RCC 7860 (cell line): ENCODE measurements around the gene DYNC2H1.

ENCODE experiments used
- DNase-seq: peaks from one replicate; pipeline ENCODE4 v3.0.0-alpha.2; 2015; ENCODE audit warnings: low spot score
- FAIRE-seq: peaks from 2 replicates; lab custom pipeline; 2012; peaks lifted over from hg19 to GRCh38; lab: Jason Lieb, UNC

The DYNC2H1 gene

DNA sequence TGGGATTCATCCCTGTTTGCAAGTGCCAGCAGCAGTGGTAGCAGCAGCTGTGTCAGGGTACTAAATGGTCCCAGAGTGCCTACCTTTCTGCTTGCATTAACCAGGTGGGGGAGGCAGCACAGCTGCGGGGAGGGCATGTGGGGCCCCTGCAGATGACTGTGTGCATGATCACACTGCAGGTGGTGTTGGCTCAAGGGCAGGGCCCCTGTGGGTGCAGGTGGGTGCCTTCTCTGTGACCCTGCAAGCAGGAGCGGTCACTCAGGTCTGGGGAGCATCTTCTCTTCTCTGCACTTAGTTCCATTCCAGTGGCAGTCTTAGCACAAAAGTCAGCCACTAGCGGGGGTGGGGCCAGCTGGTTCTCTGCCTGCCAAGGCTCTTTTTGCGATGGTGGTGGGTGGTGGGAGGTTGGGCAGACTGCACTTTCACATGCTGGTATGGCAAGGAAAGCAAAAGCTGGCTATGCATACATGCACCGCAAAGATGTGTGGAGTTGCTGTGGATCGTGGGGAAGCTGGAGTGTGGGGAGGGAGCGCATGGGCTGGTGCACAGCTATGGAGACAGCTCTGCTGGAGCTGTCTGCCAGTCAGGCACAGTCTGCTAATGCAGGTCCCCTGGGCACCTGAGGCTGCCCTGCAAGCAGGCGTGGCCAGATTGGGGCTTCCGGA lies 157.1 kb downstream of the DYNC2H1 start:
- DNase-seq = no peak
- no peak for FAIRE-seq

DNA sequence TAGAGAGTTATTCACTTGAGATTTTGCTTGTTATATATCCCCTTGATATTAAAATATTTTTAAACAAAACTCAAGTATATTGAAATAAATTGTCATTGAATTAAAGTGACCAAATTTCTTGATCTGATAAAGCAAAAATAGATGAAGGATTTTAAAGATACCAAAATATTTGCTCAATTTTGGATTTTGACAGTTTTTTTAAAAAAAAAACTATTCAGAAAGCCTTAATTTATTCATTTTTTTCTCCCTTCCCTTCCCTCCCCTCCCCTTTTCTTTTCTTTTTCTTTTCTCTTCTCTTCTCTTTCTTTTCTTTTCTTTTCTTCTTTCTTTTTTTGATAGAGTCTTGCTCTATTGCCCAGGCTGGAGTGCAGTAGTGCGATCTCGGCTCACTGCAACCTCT lies 163.7 kb downstream of the DYNC2H1 start:
- DNase-seq = no peak
- no peak for FAIRE-seq

DNA sequence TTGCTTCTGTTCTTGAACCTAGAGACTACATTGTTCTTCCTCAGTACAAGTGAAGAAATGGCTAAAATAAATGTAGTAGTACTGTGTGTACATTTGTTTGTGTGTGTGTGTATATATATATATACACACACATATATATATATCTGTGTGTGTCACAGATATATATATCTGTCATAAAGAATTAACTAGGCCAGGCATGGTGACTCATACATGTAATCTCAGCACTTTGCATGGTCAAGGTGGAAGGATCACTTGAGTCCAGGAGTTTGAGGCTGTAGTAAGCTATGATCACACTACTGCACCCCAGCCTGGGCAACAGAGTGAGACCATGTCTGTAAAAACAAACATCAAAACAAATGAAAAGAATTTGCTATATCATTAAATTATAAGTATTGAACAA lies 164.8 kb downstream of the DYNC2H1 start:
- DNase-seq (no peak), FAIRE-seq (no peak)

DNA sequence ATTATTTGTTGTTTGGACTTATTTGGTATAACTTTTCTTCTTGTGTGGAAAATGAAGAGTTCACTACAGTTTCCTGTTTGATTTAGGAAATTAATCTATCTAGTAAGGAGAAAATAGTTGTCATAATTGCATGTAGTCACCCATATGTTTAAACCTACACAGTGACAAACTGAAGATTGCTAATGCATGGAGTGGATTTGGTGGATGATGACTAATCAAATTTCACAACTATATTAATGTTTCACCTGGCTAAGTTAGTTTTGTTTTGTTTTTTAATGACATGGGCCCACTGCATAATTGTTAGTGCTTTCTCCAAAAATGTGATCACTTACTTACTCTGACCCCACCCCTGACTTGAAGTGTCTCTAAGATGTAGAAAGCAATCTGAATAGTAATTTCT lies 170.6 kb downstream of the DYNC2H1 start:
- FAIRE-seq (peak; percentile 2), DNase-seq (no peak)

DNA sequence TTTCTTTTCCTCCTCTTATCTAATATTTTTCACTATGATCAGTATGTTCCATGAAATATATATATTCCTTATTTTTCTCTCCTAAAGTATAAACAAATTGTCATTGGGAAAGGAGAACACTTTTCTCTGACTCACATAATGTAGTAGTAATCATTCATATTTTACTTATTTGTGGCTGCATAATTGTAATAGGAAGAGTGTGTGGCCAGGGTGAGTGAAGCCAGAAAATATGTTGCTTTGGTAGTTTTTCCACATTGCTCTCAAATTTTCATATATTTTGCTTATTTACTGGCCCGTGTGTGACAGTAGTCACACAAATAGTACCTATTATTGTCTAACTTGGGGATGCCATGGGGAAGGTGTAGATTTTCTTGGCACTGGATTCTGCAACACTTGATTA lies 172.1 kb downstream of the DYNC2H1 start:
- DNase-seq = no peak
- FAIRE-seq = no peak

DNA sequence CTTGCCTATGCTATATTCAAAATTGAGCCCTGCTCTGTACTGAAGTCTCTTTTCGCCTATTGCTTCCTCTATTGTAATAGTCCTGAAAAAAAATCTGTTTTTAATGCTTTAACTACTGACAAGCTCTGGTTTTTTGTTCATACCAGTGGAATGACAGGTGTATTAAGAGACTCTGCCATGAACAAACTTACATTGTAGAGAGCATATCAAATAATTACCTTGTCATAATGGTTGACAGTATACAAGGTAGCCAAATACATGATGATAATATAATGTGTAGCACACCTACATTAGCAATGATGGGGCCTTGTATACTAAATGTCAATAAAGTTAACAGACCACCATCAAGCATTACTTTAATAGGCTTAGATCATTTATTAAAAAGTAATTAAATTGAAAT lies 175.0 kb downstream of the DYNC2H1 start:
- FAIRE-seq = no peak
- DNase-seq = no peak

DNA sequence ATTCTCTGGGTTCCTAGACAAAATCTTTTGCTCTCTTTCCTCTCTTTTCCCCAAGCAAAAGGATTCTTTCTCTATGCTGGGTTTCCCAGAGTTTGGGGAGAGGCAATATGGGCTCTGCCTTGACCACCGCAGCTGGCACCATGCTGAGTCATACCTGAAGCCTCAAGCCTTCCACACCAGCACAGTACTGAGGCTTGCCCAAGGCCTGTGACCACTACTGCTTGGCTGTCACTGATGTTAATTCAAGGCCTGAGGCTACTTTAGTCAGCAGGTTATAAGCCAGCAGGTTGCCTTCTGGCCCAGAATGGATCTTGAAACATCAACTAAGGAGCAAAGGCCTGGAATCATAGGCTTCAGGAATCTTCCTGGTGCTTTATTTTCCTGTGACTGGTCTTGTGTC lies 185.3 kb downstream of the DYNC2H1 start:
- FAIRE-seq = no peak

DNA sequence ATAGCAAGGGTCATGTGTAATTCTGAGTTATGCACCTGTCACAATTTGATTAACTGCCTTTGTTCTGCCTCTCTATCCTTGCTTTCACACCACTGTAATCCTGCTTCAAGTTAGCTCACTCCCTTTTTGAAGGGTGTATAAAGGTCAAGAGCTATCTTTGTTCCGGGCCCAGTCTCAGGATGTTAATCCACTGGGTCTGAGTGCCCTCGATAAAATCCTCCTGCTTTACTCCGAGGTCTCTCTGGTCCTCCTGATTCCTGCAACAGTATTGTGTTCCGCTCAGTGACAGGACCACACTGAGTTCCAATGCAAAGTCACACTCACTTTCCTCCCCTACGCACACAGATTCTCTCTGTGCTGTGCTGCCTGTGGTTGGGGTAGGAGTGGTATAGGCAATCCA lies 186.5 kb downstream of the DYNC2H1 start:
- DNase-seq (no peak), FAIRE-seq (no peak)

More for the DNA sequence above, 185.3 kb downstream of the DYNC2H1 start:
- no peak for DNase-seq

DNA sequence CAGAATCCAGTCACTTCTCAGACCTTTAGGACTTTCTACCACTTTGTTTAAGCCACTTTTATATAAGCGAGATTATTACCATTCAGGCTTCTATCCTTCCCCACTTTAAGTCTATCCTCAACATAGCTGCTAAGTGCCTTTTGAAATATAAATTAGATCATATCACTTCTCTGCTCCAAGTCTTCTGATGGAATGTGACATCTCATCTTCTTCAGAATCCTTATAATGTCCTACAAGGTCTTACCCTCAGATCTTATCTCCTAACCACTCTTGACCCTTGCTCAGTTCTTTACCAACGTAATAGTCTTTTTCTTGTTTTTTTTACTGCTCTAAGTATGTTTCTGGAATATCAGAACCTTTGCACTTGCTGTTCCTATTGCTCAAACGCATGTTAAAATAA lies 188.7 kb downstream of the DYNC2H1 start:
- no peak for DNase-seq
- FAIRE-seq = no peak

DNA sequence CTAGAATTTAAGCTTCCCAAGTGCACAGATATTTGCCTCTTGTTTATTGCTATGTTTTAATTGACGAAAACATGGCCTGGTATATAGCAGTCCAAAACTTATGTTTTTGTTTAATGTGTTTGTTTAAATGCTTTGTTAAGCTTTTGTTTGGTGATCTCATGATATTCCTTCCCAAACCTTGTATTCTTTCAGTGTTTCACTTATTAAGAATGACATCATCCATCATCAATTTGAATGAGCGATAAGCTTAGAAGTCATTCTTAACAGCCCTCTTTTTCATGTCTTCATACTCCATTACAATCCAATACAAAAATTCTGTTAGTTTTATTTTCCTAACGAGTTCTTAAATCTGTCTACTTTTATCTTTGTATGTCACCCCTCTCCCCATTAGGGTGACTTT lies 206.0 kb downstream of the DYNC2H1 start:
- no peak for FAIRE-seq
- DNase-seq = no peak

DNA sequence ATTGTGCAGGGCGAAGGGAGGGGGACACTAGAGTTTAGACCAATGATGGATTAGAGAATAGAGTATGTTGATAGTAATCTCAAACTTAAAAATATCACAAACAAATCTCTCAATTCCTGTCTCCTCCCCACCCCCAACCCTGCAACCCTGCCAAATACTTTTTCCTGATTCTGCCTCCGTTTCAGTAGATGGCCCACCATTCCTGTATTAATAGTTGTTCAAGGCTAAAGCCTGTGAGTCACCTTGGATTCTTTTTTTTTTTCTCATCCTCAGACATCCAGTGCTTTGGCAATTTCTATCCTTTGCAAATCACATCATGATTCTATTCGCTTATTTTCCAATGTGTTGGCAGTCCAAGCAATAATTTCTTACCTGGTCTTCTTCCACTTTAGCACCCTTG lies 207.9 kb downstream of the DYNC2H1 start:
- FAIRE-seq (no peak), DNase-seq (no peak)

DNA sequence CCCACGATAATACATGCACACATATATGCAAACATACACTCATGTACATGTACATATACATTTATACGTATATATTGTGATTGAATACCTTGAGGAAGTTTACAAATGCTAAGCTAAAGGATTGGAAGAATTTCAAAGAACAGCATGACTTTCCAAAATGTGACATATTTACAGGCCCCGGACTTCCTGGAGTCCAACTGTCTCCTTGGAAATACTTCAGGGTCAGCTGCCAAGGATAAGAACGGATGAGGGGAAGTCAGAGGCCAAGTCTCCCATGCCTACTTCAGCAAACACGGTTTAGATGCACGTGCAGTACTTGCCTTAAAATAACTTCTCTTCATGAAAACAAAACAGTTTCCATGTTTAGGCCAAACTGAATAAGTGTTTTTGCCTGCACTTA lies 213.6 kb downstream of the DYNC2H1 start:
- no peak for DNase-seq
- FAIRE-seq = no peak

DNA sequence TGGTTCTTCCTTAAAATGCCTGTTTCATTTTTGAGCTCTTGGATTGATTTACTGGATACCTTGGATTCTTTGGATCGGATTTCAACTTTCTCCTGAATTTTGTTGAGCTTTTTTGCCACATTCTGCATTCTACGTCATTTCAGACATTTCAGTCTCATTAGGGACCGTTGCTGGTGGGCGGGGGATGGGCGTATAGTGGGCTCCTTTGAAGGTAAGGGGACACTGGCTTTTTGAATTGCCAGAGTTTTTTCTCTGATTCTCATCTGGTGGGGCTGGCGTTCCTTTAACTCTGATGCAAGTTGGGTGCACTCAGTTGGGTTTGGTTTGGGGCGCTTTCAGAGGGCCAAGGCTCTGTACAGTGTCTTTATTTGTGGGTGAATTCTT lies 216.5 kb downstream of the DYNC2H1 start:
- no peak for DNase-seq
- FAIRE-seq = no peak

DNA sequence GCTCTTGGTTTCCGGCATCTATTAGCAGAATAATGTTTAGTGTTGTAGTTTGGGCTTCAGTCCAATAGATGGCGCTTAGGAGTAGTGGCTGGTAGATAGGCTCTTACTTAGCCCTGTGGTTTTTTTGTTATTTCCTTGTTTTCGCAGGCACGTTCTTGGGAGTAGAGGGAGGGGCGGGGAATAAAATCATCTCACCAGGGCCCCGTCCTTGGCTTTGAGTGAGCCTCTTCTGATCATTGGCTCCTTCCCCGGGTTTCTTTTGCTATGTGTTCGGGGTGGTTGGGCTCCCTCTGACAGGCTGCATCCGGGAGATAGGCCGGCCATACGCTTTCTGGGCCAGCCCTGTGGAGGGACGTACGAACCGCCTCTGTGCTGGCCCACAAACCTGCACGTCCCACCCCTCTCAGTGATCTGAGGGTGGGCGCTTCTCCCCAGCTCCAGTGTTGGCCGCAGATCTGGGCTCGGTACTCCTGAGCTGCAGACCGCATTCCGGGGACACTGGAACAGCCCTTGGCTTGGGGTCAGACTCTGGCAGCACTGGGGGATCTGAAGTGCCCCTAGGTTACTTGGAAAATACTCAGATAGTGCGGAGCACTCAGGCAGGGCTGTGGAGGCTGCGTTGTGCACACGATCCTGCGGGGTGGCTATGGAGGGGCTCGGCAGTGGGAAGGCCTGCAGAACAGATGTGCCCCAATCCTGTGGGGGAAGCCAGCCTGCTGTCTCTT lies 217.0 kb downstream of the DYNC2H1 start:
- peak; percentile 56 for DNase-seq
- FAIRE-seq = peak; percentile 23

DNA sequence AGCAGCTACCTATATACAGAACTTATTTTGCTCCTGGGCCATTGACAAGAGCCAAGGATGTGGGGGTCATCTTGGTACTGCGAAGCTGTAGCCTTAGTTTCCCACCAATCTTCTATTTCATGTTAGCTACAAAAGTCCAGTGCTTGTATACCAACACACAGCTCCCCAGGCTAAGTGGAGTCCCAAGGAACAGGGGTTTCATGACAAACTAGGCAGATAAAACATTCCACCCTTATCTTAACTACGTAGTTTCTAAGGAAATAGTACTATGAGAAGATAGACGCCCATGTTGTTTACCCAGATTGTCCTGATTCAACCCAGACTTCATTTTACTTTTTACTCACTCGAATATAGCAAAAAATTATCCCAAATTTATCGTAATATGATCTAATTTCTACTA lies 218.5 kb downstream of the DYNC2H1 start:
- DNase-seq (no peak), FAIRE-seq (no peak)

DNA sequence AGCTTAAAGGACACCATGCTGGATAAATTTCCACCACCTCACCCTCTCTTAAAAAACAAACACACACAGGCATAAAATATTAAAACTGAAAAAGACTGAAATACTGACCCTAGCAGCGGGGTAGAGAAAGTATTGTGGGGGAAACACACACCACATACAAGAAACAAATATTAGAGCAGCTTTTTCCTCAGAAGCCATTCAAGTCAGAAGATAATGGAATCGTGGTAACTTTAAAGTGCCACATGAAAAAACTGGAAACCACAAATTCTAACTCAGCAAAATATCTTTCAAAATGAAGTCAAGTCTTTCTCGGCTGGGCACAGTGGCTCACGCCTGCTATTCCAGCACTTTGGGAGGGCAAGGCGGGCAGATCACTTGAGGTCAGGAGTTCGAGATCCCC lies 223.2 kb downstream of the DYNC2H1 start:
- no peak for DNase-seq
- no peak for FAIRE-seq

DNA sequence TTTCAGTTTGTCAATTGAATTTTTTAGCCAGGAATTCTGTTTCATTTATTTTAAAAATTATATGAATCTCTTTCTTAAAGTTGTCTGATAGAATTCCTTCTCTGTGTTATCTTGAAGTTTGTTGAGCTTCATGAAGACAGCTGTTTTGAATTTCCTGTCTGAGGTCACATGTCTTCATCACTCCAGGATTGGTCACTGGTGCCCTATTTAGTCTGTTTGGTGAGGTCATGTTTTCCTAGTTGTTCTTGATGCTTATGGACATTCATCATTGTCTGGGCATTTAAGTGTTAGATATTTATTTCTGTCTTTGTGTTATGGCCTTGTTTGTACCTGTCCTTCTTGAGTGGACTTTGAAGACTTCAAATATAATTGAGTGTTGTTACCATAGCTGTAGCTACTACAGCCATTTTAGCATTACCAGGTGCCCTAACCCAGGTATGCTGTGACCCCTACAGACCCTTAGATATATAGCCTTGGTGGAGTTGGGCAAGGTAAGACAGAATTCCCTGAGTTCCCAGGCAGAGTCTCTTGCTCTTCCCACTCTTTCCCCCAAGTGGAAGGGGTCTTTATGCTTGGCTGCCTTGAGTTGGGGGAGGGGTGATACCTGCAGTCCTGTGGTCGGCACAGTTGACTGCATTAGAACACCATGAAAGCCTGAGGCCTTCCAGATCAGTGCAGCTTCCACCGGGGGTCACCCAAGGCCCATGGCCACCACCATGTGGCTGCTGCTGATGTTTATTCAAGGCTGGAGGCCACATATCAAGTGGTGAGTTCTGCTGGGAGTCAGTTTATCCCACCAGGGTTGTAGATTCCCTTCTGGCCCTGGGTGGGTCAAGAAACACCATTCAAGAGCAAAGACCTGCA lies 229.6 kb downstream of the DYNC2H1 start:
- FAIRE-seq = no peak

DNA sequence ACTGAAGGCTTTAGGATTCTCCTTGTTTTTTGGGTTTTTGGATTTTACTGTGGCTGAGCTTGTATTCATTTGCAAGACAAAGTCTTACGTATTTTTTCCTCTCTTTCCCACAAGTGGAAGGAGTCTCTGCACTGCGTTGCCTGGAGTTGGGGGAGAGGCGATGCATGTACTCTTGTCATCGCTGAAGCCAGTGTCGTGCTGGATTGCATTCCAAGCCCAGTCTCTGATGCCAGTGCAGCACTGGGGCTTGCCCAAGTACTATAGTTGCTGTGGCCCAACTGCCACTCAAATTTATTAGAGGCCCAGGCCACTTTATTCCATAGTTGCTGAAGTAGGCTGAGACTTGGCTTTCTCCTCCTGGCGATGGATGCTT lies 230.2 kb downstream of the DYNC2H1 start:
- FAIRE-seq = no peak
- DNase-seq = no peak

More for the DNA sequence above, 229.6 kb downstream of the DYNC2H1 start:
- DNase-seq = no peak

DNA sequence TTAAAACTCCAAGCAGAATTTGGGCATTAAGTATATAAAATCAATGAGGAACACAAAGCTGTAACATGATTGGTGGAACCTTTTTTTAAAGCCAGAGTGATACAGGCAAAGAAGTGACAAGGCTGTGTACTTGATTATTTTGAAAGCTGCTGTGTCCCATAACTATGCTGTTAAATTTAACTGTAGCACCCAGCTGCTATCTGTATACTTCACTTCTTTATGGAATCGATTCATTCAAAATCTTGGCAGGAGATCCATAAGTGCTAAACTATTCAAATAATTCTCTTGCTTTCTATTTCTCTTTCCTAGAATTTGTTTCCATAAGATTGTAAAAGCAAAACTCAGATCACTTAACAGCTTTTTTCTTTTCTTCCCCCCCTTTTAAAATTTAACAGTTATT lies 231.7 kb downstream of the DYNC2H1 start:
- DNase-seq (no peak), FAIRE-seq (no peak)

DNA sequence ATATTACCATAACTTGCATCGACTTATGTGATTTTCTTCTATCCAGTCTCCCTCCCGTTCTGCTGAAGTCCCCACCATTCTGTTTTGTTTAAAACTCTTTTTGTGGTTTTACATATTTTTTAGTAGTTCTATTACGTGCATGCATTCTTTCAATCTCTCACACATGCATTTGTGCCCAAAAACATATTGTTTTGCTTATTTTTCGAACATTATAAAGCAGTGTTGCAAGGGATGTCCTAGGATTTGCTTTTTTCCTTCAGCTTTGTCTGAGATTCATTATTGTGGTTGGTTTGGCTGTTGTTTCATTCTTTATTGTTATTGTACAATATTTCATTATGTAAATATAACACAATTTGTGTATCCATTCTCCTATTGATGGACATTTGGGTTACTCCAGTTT lies 235.7 kb downstream of the DYNC2H1 start:
- no peak for FAIRE-seq
- no peak for DNase-seq

DNA sequence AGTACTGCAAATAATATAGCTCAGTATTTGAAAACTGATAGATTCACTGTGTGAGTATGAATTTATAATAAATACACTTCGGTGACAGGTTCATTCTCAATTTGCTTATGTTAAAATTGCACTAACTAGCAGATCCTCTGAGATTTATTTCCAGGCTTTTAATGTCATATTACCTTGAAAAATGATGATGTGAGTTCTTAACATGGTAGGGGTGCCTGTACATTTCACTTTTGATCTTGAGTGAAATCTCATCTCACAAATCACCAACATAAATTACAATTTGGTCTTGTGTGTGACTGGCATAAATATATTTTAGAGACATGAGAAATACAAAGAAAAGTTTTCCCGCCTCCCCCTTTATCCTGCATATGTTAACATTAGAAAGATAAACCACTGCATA lies 240.4 kb downstream of the DYNC2H1 start:
- FAIRE-seq (no peak), DNase-seq (no peak)

DNA sequence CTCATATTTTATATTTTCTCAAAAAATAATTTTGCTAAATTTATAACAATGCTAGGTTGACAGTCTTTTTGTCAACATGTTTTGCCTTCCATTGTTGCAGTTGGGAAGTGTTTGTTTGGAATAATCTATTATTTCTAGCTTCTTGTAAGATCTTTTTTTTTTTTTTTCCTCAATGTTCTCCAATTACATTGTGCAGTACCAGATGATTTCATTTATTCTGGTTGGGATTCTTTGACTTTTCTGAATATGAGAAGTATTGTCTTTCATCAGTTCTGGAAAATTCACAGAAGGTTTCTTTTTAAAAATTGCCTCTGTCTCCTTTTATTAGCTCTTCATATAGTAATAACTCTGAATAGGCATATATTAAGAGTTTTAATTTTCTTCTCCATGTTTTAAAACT lies 245.4 kb downstream of the DYNC2H1 start:
- FAIRE-seq (no peak), DNase-seq (no peak)
